Mammary epithelial cell (primary cell): ENCODE results near the gene MBL2.

Source experiments
- CTCF ChIP-seq, 2 donors: IDR thresholded peaks in 1 of 2; conservative IDR thresholded peaks in 1 of 2; 2 replicates each; pipeline ENCODE4 v1.5.1; 2011 to 2012; ENCODE audit warnings: inconsistent platforms in 2 of 2, low read length in 2 of 2, mild to moderate bottlenecking in 2 of 2, control low read depth in 1 of 2, low read depth in 1 of 2; ENCODE audit not compliant: insufficient read depth in 1 of 2; ENCODE audit errors: extremely low read depth in 1 of 2
- EZH2 ChIP-seq: IDR thresholded peaks from 2 replicates; pipeline ENCODE4 v1.6.1; 2012; ENCODE audit warnings: low read length, inconsistent platforms, borderline replicate concordance

DNA sequence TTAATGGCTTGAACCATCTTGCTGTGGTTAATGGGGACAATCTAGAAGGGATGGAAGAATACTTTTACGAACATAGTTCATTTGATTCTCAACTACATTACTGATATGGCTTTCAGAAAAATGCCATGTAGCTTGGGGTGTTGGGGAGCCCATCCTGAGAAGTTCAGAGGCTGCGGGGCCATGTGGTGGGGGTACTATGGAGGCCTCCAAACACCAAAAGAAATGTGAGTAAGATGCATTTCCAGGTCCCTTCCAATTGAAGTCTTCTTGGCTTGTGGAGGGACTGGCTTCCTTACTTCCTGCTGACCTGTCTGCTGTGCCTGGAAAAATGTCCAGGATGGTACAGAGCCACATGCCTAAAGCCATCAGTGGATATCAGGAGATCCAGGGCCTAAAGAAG, 1.6 kb upstream of the MBL2 start:
- TF ChIP-seq CTCF (conservative IDR thresholded peaks at IDR 0.05 in 1 of 2, IDR thresholded peaks at IDR 0.05 in 1 of 2; ENCODE audit: extremely low read depth in 1 of 2, insufficient read depth in 1 of 2, low read depth in 1 of 2, low read length in 2 of 2) (no peak), EZH2 (no peak)
